Vagina (tissue), 2 donors: ENCODE measurements around the gene AKT1S1. TPM values are rescaled to one million over a fixed set of nuclear protein-coding genes. Genes with fewer than 3 reads are reported as not detected.

ENCODE experiments used
- DNase-seq, 2 donors: peaks; one replicate each; pipeline ENCODE4 v3.0.0-alpha.2; 2017; ENCODE audit errors: extremely low spot score in 2 of 2
- H3K27ac ChIP-seq: fragments of 200-600 bp; sonication (generic); one replicate; pipeline ENCODE4 v1.5.1; 2019
- H3K27me3 ChIP-seq: fragments of 200-600 bp; sonication (generic); one replicate; pipeline ENCODE4 v1.5.1; 2019
- H3K36me3 ChIP-seq, 2 donors: fragments of 200-600 bp; sonication (generic); one replicate each; pipeline ENCODE4 v1.5.1; 2017 to 2019
- H3K4me1 ChIP-seq: fragments of 200-600 bp; sonication (generic); one replicate; pipeline ENCODE4 v1.5.1; 2019
- H3K4me3 ChIP-seq, 2 donors: fragments of 200-600 bp; sonication (generic); 1 replicate in 1 of 2; 2 replicates in 1 of 2; pipeline ENCODE4 v1.5.1; 2016 to 2019
- H3K9me3 ChIP-seq: fragments of 200-600 bp; sonication (generic); one replicate; pipeline ENCODE4 v1.5.1; 2019
- CTCF ChIP-seq, 3 experiments: fragments of 450-650 bp in 2 of 3; fragments of 200-600 bp in 1 of 3; sonication (generic) in 1 of 3; IDR thresholded peaks; one replicate each; pipeline ENCODE4 v1.5.1; 2017 to 2019; ENCODE audit warnings: antibody characterized with exemption in 3 of 3, mild to moderate bottlenecking in 2 of 3, moderate library complexity in 2 of 3
- POLR2A ChIP-seq, 2 donors: fragments of 450-650 bp; IDR thresholded peaks; one replicate each; pipeline ENCODE4 v1.6.1; 2017; ENCODE audit warnings: antibody characterized with exemption in 2 of 2, mild to moderate bottlenecking in 2 of 2, moderate library complexity in 2 of 2
- POLR2AphosphoS5 ChIP-seq, 2 donors: sonication (generic); formaldehyde crosslinking; IDR thresholded peaks; one replicate each; pipeline ENCODE4 v1.9.0; 2017; ENCODE audit warnings: antibody characterized with exemption in 2 of 2, mild to moderate bottlenecking in 2 of 2, low read depth in 1 of 2; ENCODE audit not compliant: insufficient read depth in 1 of 2
- intact Hi-C: fragments of 100-400 bp; cut with DNase I; formaldehyde crosslinking; loops from one replicate; pipeline ENCODE4 v1.15.1; 2023
- total RNA-seq: library from RNA; depleted of rRNA; stranded (reverse); fragments of >200 nt; gene quantifications from one replicate; pipeline ENCODE4 v1.2.3, GENCODE V29; 2016

Gene AKT1S1
- total RNA-seq, 1 donor from 2014 or later, result 16.9 TPM

- Histone ChIP-seq H3K4me1 (peaks cover 5% of the 10 kb centered on the region), H3K36me3 (no peaks in the 10 kb centered on the region), H3K9me3 (no peaks in the 10 kb centered on the region), H3K27ac (no peak overlapping the region), H3K27me3 (no peaks in the 10 kb centered on the region), H3K4me3 (no peak overlapping the region)
- TF ChIP-seq POLR2AphosphoS5 (IDR thresholded peaks at IDR 0.05; ENCODE audit: insufficient read depth in 1 of 2, low read depth in 1 of 2) (no peak), CTCF (IDR thresholded peaks at IDR 0.05) (no peak), POLR2A (IDR thresholded peaks at IDR 0.05) (no peak)
- intact Hi-C loops, result loop anchor here (10.0 kb wide), 1 partner anchor 72 kb away; no protein-coding TSS in a partner anchor
- no peak for DNase-seq
Observed at GRCh38 chr19:49846408-49846807, 30.7 kb downstream of the AKT1S1 start.

- Histone ChIP-seq H3K4me1 (peaks cover 5% of the 10 kb centered on the region), H3K36me3 (no peaks in the 10 kb centered on the region), H3K27ac (no peak overlapping the region), H3K4me3 (no peak overlapping the region), H3K9me3 (no peaks in the 10 kb centered on the region), H3K27me3 (no peaks in the 10 kb centered on the region)
- no peak for TF ChIP-seq POLR2A (IDR thresholded peaks at IDR 0.05)
- TF ChIP-seq CTCF (IDR thresholded peaks at IDR 0.05), result no peak
- TF ChIP-seq POLR2AphosphoS5 (IDR thresholded peaks at IDR 0.05; ENCODE audit: insufficient read depth in 1 of 2, low read depth in 1 of 2), result no peak
- intact Hi-C loops, result loop anchor here (10.0 kb wide), 1 partner anchor 71 kb away; no protein-coding TSS in a partner anchor
- DNase-seq, result no peak
Observed at GRCh38 chr19:49845414-49845813, 31.7 kb downstream of the AKT1S1 start.

GRCh38 chr19:49844138-49845095, 32.7 kb downstream of the AKT1S1 start:
- intact Hi-C loops, result loop anchor here (10.0 kb wide), 1 partner anchor 70 kb away; no protein-coding TSS in a partner anchor
- Histone ChIP-seq H3K36me3 (no peaks in the 10 kb centered on the region), H3K4me1 (no peaks in the 10 kb centered on the region), H3K27me3 (no peaks in the 10 kb centered on the region), H3K4me3 (no peak overlapping the region), H3K27ac (no peak overlapping the region), H3K9me3 (no peaks in the 10 kb centered on the region)
- TF ChIP-seq POLR2A (IDR thresholded peaks at IDR 0.05) (no peak), POLR2AphosphoS5 (IDR thresholded peaks at IDR 0.05; ENCODE audit: insufficient read depth in 1 of 2, low read depth in 1 of 2) (no peak), CTCF (IDR thresholded peaks at IDR 0.05) (no peak)
- DNase-seq, result no peak

- intact Hi-C loops, result loop anchor here (10.0 kb wide), 1 partner anchor 68 kb away; no protein-coding TSS in a partner anchor
- Histone ChIP-seq H3K27ac (no peak overlapping the region), H3K27me3 (no peaks in the 10 kb centered on the region), H3K4me3 (no peak overlapping the region), H3K4me1 (no peaks in the 10 kb centered on the region), H3K36me3 (peaks cover 0 to 7% of the 10 kb centered on the region in 2 donors), H3K9me3 (no peaks in the 10 kb centered on the region)
- no peak for TF ChIP-seq CTCF (IDR thresholded peaks at IDR 0.05)
- TF ChIP-seq POLR2AphosphoS5 (IDR thresholded peaks at IDR 0.05; ENCODE audit: insufficient read depth in 1 of 2, low read depth in 1 of 2), result no peak
- TF ChIP-seq POLR2A (IDR thresholded peaks at IDR 0.05), result no peak
- no peak for DNase-seq
Observed at GRCh38 chr19:49843265-49843664, 33.9 kb downstream of the AKT1S1 start.
